Measurements from ENCODE around the gene SLCO3A1.

Gene SLCO3A1

DNA sequence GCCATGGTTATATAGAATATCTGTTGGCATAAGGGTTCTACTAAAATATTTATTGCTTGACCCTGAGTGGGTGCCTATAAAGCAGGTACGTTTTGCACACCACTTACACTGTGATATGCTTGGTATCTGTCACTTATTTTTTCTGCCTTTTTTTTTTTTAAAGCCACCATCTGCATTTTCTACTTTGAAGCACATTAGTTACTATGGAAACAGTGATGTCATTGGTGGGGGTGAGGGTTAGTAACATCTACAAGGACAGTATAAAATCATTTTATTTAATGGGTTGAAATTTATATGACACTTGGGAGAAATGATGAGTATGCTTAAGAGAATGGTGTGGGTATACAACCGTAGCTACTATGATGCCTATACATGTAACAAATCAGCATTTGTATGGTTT is 25.6 kb downstream of the SLCO3A1 start:
- DNase-seq: no peak
- intact Hi-C loops (cut with DNase I): no loop called here

- intact Hi-C loops (cut with DNase I): no loop called here
- DNase-seq: no peak
Observed at GRCh38 chr15:91880373-91880772, 26.9 kb downstream of the SLCO3A1 start.

- intact Hi-C loops (cut with DNase I): no loop called here
- DNase-seq: no peak
Observed at GRCh38 chr15:91881569-91882297, 28.2 kb downstream of the SLCO3A1 start.

DNA sequence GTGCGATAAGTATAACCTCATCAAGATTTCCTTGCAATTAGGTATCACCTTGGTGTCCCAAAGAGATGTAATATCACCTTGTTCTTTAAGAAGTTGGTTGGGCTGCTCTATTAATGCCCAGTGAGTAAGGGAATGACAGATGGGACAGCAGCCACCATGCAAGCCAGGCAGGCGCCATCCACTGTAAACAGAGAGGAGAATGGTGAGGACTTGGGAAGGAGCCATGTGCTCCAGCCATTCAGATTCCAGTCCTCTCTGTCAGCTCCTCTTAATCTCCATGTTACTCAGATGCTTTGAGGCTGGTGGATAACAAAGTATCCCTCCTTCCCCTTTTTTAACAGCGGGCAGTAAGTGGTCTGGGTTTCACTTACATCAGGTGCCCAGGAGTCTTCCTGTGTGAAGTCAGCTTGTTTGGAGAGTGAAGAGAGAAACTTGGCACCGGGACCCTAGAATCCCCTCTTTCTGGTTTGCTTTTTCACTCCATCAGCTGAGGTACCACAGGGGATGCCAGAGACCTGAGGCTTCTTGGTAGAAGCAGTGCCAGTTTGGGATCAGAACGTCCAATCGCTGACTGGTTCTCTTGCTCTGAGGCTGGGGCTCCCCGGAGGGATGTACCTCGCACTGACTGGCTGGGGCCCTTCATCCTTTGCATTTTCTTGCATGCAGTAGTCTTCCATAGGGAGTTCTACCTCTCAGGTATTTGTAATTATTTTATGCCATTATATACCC is 29.5 kb downstream of the SLCO3A1 start:
- peak in 1 of 10 donors; percentile 65 for DNase-seq
- intact Hi-C loops (cut with DNase I): no loop called here

GRCh38 chr15:91884606-91885005 is 31.1 kb downstream of the SLCO3A1 start:
- intact Hi-C loops (cut with DNase I): no loop called here
- DNase-seq: no peak

DNA sequence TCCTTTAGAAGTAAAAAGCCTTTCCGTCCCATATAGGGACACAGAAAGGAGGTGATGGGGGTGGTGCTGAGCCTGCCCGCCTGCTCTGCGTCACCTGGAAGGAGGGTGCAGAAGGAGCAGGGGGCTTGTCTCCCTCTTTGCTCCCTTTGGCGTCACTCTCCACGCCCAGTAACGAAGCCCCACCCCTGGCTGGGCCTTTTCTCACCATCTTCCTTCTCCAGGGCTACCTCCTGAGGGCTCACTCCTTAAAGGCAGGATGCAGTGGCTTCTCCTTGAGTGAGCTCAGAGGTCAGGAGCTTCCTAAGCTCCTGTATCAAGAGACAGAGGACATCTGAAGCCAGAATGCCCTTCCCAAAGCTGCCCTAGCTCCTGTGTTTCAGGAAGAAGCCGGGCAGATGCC is 31.5 kb downstream of the SLCO3A1 start:
- intact Hi-C loops (cut with DNase I): no loop called here
- no peak for DNase-seq

DNA sequence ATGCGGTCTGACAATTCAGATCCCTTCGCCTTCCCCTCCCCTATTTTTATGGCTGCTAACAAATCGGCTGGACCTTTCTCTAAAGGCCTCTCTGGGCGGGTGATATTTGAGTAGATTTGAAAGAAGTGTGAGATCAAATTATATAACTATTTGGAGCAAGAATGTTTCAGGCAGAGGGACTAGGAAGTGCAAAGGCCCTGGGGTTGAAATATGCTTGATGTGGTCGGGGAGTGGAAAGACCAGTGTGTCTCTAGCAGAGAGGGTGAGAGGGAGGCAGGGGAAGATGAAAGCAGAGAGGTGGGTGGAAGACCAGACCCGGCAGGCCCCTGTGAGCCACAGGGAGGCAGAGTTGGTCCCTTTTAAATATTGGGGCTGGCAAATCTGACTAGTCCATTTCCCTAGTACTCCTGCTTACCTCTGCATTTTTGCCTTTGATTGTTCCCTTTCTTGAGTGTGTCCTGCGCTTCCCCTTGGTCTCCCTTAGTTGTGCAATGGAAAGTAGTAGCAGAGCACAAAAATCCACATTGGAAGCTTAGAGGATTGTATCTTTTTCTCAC is 32.3 kb downstream of the SLCO3A1 start:
- no peak for DNase-seq
- intact Hi-C loops (cut with DNase I): no loop called here

DNA sequence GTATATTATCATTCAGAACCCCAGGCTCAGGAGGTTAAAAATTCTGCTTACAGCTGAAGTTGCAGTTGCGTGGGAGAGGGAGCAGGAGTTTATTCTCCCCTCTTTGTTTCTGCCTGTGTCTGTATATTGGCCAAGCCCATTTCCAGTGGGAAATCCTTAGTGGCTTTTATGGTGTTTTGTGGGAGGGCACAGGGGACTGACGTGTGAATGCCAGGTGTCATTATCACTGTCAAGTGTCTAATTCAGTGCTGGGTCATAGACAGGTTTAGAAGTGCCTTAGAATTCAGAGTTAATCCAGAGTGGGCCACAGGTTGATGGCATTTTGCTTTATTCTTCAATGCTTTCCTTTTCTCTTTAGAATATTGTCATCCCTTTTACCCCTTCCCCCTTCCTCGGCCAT is 33.4 kb downstream of the SLCO3A1 start:
- intact Hi-C loops (cut with DNase I): no loop called here
- no peak for DNase-seq

GRCh38 chr15:91887321-91887720 is 33.8 kb downstream of the SLCO3A1 start:
- intact Hi-C loops (cut with DNase I): no loop called here
- peak; percentile 65 to 97 (median 82) for DNase-seq

DNA sequence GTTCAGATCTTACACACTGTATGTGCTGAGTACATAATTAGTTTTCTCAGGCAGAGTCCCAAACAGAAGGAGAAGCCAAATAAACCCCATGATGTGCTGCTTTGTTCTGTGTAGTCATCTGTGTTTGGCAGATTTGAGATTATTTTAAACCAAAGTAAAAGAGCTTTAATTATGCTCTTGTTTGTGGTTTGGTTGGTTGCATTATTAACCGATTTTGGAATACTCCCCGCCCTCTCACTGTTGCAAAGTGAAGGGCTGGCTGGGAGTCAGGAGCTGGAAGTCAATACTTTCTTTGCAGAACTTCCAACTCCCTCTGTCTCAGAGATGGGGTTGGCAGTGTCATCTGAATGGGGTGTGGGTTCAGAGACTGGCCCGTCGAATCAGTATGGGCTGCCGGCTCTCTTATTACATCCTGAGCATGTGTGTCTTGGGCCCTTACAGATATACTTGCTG is 34.4 kb downstream of the SLCO3A1 start:
- peak in 1 of 10 donors; percentile 60 for DNase-seq
- intact Hi-C loops (cut with DNase I): no loop called here

GRCh38 chr15:91889111-91889815 is 35.8 kb downstream of the SLCO3A1 start:
- intact Hi-C loops (cut with DNase I): no loop called here
- DNase-seq: no peak

- no peak for DNase-seq
- intact Hi-C loops (cut with DNase I): no loop called here
Observed at GRCh38 chr15:91890614-91891013, 37.1 kb downstream of the SLCO3A1 start.

GRCh38 chr15:91891101-91891500 is 37.6 kb downstream of the SLCO3A1 start:
- intact Hi-C loops (cut with DNase I): no loop called here
- DNase-seq: no peak

GRCh38 chr15:91891788-91892345 is 38.4 kb downstream of the SLCO3A1 start:
- no peak for DNase-seq
- intact Hi-C loops (cut with DNase I): no loop called here

GRCh38 chr15:91892436-91892835 is 38.9 kb downstream of the SLCO3A1 start:
- intact Hi-C loops (cut with DNase I): no loop called here
- no peak for DNase-seq

DNA sequence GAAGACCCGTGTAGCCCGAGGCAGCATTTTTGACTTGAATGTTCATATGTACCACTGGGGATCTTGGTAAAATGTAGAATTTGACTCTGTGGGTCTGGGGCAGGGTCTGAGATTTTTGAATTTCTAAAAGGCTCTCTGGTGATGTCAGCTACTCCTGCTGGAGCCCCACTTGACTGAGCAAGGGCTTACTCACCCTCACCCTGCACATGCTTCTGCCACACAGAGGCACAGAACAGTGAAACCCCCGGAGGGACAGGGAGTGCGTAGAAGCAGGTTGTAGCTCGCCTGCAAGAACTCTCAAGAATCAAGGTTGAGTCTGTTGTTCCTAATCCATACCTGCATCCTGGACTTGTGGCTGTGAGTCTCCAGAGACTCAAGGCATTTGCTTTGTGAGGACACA is 41.1 kb downstream of the SLCO3A1 start:
- DNase-seq: no peak
- intact Hi-C loops (cut with DNase I): no loop called here

GRCh38 chr15:91895051-91895450 is 41.5 kb downstream of the SLCO3A1 start:
- intact Hi-C loops (cut with DNase I): no loop called here
- no peak for DNase-seq

DNA sequence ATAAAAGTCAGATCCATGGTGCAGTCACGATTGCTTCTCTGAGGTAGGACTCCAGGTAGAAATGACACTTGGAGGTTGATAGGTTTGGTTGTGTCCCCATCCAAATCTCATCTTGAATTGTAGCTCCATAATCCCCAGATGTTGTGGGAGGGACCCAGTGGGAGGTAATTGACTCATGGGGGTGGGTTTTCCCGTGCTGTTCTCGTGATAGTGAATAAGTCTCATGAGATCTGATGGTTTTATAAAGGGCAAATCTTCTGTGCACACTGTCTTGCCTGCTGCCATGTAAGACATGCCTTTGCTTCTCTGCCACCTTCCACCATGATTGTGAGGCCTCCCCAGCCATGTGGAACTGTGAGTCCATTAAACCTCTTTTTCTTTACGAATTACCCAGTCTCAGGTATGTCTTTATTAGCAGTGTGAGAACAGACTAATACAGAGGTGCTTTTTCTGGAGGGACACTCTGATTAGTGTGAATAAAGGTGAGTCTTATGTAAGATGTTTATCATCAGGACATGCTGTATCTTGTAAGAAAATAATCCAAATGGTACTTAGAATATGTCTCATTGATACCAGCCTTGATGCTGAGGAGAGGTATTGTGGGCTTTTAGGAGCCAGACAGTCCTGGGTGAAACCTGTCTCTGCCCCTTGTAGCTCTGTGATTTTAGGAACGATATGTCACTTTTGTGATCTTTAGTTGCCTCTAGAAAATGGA is 43.0 kb downstream of the SLCO3A1 start:
- intact Hi-C loops (cut with DNase I): no loop called here
- DNase-seq: no peak

DNA sequence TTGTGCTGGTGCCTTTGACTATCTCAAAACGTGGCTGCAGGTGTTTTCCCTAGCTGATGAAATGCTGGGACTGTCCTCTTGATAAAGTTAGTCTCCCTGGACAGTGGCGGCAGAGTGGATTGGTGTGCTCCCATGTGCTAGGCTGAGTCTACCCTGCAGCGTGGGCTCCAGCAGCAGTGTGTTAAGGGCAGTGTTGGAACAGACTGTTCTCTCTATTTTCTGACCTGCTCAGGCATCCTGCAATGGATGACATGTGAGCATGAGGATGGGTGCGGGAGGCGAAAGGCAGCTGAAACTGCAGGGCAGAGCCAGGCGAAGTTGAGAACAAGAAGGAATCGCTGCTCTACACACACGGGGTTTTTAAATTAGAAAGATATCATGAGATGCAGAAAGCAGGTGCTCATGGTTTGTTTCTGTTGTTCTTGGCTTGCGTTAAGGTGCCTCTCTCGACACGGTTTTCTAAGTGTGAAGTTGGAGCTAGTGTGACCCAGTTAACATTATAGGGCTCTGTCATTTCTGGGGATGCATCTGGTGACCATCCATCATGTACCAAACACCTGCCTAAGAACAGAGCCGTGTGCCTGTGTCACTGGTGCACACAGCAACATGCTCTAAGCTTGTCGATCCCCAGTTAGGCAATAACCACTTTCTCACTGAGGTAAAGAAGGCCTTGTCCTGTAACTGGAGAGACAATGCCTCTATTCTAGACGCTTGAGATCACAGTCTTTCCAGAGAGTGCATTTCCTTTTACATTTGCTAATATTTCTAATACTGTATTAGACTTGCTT is 44.3 kb downstream of the SLCO3A1 start:
- intact Hi-C loops (cut with DNase I): no loop called here
- peak in 5 of 10 donors; percentile 22 to 89 (median 28) for DNase-seq
